Muscle of leg (tissue), 11 donors: ENCODE data around the gene IRAK3. TPM values are rescaled to one million over a fixed set of nuclear protein-coding genes. Genes with fewer than 3 reads are reported as not detected.
"Not testable (repeated sequence)": the region's sequence is repeated elsewhere in the genome, so short reads cannot be mapped to it uniquely, and the experiment has no call there.

Experiments
- DNase-seq: peaks from one replicate; pipeline ENCODE4 v3.0.0; 2013
- H3K27ac ChIP-seq: one replicate; pipeline ENCODE4 v1.5.1; 2013; ENCODE audit warnings: mild to moderate bottlenecking, low read length, control low read depth
- H3K27me3 ChIP-seq: one replicate; pipeline ENCODE4 v1.6.1; 2013; ENCODE audit warnings: low read length; ENCODE audit not compliant: control insufficient read depth, insufficient read depth
- H3K36me3 ChIP-seq: one replicate; pipeline ENCODE4 v1.6.1; 2013; ENCODE audit warnings: low read length; ENCODE audit not compliant: control insufficient read depth, insufficient read depth
- H3K4me1 ChIP-seq: one replicate; pipeline ENCODE4 v1.6.1; 2013; ENCODE audit warnings: low read length; ENCODE audit not compliant: control insufficient read depth, insufficient read depth
- H3K4me3 ChIP-seq: one replicate; pipeline ENCODE4 v1.5.1; 2013; ENCODE audit warnings: low read length, control low read depth
- H3K9me3 ChIP-seq: replicated peaks from 2 replicates; pipeline ENCODE4 v1.6.1; 2013; ENCODE audit warnings: low read depth, low read length; ENCODE audit not compliant: control insufficient read depth
- WGBS: methylation state at CpG from one replicate; pipeline ENCODE4 v1.1.5; 2013; ENCODE audit warnings: missing lambda C conversion rate; ENCODE audit not compliant: insufficient coverage; 5-methylcytosine and 5-hydroxymethylcytosine counted together
- polyA plus RNA-seq, 8 donors: library from polyadenylated mRNA; unstranded; fragments of 120-200 nt; gene quantifications; one replicate each; pipeline versions ENCODE4 v1.2.1 to v1.2.3, GENCODE V29; 2013; ENCODE audit warnings: inconsistent platforms in 1 of 8, low replicate concordance in 1 of 8; ENCODE audit not compliant: insufficient read length in 8 of 8, insufficient read depth in 1 of 8
- total RNA-seq: library from RNA; stranded (reverse); fragments of 120-200 nt; gene quantifications from one replicate; pipeline ENCODE4 v1.2.4, GENCODE V29; 2013

IRAK3 gene
- total and polyA plus RNA-seq, 9 donors = 4.4 to 7.8 (median 4.8) TPM

- peaks cover 7% of the 10 kb centered on the region for H3K9me3 ChIP-seq
- no peaks in the 10 kb centered on the region for H3K27me3 ChIP-seq
- peaks cover 7% of the 10 kb centered on the region for H3K4me1 ChIP-seq
- WGBS = 0% methylated on average over 44 of the region's 67 CpGs
- DNase-seq = peak; percentile 95
- H3K36me3 ChIP-seq = no peaks in the 10 kb centered on the region
- peak within 1 kb of the TSS; percentile 82 for H3K4me3 ChIP-seq
- peak within 1 kb of the TSS; percentile 98 for H3K27ac ChIP-seq
Measured at GRCh38 chr12:66169221-66170170, 19.5 kb upstream of the IRAK3 start, which contains the start of gene TMBIM4. TMBIM4 (minus strand) TSS chr12:66169996; CDS start chr12:66169951, 45 bp downstream.

- H3K36me3 ChIP-seq = no peaks in the 10 kb centered on the region
- DNase-seq = no peak
- H3K9me3 ChIP-seq = peaks cover 2% of the 10 kb centered on the region
- peak overlapping the region; percentile 98 for H3K27ac ChIP-seq
- WGBS = 61% methylated on average over 2 of the region's 3 CpGs
- peaks cover 7% of the 10 kb centered on the region for H3K4me1 ChIP-seq
- H3K4me3 ChIP-seq = no peak overlapping the region
- no peaks in the 10 kb centered on the region for H3K27me3 ChIP-seq
Measured at GRCh38 chr12:66170606-66171005, 18.4 kb upstream of the IRAK3 start.

GRCh38 chr12:66174391-66175325, 14.4 kb upstream of the IRAK3 start:
- not testable (repeated sequence) for H3K27ac ChIP-seq, DNase-seq, H3K9me3 ChIP-seq, H3K4me3 ChIP-seq, H3K27me3 ChIP-seq, H3K36me3 ChIP-seq, H3K4me1 ChIP-seq
- WGBS = 95% methylated on average over 39 of the region's 54 CpGs

GRCh38 chr12:66176105-66176900, 12.7 kb upstream of the IRAK3 start:
- peak; percentile 93 for DNase-seq
- WGBS = no CpG with 5 or more reads among the region's 1 CpG

GRCh38 chr12:66182956-66183355, 6.1 kb upstream of the IRAK3 start:
- Histone ChIP-seq H3K4me3 (no peak overlapping the region), H3K27me3 (peaks cover 2% of the 10 kb centered on the region), H3K9me3 (peaks cover 2% of the 10 kb centered on the region), H3K4me1 (no peaks in the 10 kb centered on the region), H3K27ac (no peak overlapping the region), H3K36me3 (no peaks in the 10 kb centered on the region)
- DNase-seq = no peak
- WGBS = no CpG with 5 or more reads among the region's 3 CpGs

More at GRCh38 chr12:66176105-66176900, 12.7 kb upstream of the IRAK3 start:
- Histone ChIP-seq H3K4me1 (no peaks in the 10 kb centered on the region), H3K27ac (no peak overlapping the region), H3K27me3 (no peaks in the 10 kb centered on the region), H3K4me3 (no peak overlapping the region), H3K36me3 (no peaks in the 10 kb centered on the region), H3K9me3 (peaks cover 2% of the 10 kb centered on the region)

- not testable (repeated sequence) for H3K27ac ChIP-seq, H3K27me3 ChIP-seq, H3K9me3 ChIP-seq, DNase-seq, H3K36me3 ChIP-seq, H3K4me1 ChIP-seq, H3K4me3 ChIP-seq
- WGBS = 80% methylated on average over 1 of the region's 3 CpGs
Measured at GRCh38 chr12:66184822-66185221, 4.2 kb upstream of the IRAK3 start.

- peaks cover 9% of the 10 kb centered on the region for H3K27me3 ChIP-seq
Measured at GRCh38 chr12:66187036-66187435, 2.0 kb upstream of the IRAK3 start.

GRCh38 chr12:66187821-66188220, 1.2 kb upstream of the IRAK3 start:
- WGBS = 100% methylated on average over 2 of the region's 4 CpGs

More at GRCh38 chr12:66187036-66187435, 2.0 kb upstream of the IRAK3 start:
- no peaks in the 10 kb centered on the region for H3K9me3 ChIP-seq
- H3K36me3 ChIP-seq = no peaks in the 10 kb centered on the region
- WGBS = 78% methylated on average over 1 of the region's 2 CpGs
- no peak for DNase-seq
- peaks cover 8% of the 10 kb centered on the region for H3K4me1 ChIP-seq
- no peak overlapping the region for H3K4me3 ChIP-seq
- H3K27ac ChIP-seq = no peak overlapping the region

GRCh38 chr12:66189486-66189843, 451 bp downstream of the IRAK3 start:
- H3K27me3 ChIP-seq = peaks cover 7% of the 10 kb centered on the region
- peaks cover 8% of the 10 kb centered on the region for H3K4me1 ChIP-seq
- no peaks in the 10 kb centered on the region for H3K9me3 ChIP-seq
- DNase-seq = no peak
- no peaks in the 10 kb centered on the region for H3K36me3 ChIP-seq
- H3K4me3 ChIP-seq = peak overlapping the region; percentile 60
- H3K27ac ChIP-seq = peak overlapping the region; percentile 81
- WGBS = 13% methylated on average over 8 of the region's 18 CpGs

More at GRCh38 chr12:66187821-66188220, 1.2 kb upstream of the IRAK3 start:
- no peak for DNase-seq
- Histone ChIP-seq H3K27me3 (peaks cover 7% of the 10 kb centered on the region), H3K9me3 (no peaks in the 10 kb centered on the region), H3K4me1 (peaks cover 8% of the 10 kb centered on the region), H3K36me3 (no peaks in the 10 kb centered on the region), H3K27ac (no peak overlapping the region), H3K4me3 (no peak overlapping the region)
